ENCODE results near the gene TPCN1. TPM values are rescaled to one million over a fixed set of nuclear protein-coding genes. Genes with fewer than 3 reads are reported as not detected.

Gene TPCN1
- total RNA-seq (ENCODE audit: low replicate concordance) = 55.6 and 103 TPM in 2 replicates
- long read RNA-seq, full-length matches to known transcripts = 4 of 30 reads
- long read RNA-seq, partial matches to known transcripts = 9 of 30 reads
- long read RNA-seq, other reads (novel, unspliced or antisense) = 17 of 30 reads

DNA sequence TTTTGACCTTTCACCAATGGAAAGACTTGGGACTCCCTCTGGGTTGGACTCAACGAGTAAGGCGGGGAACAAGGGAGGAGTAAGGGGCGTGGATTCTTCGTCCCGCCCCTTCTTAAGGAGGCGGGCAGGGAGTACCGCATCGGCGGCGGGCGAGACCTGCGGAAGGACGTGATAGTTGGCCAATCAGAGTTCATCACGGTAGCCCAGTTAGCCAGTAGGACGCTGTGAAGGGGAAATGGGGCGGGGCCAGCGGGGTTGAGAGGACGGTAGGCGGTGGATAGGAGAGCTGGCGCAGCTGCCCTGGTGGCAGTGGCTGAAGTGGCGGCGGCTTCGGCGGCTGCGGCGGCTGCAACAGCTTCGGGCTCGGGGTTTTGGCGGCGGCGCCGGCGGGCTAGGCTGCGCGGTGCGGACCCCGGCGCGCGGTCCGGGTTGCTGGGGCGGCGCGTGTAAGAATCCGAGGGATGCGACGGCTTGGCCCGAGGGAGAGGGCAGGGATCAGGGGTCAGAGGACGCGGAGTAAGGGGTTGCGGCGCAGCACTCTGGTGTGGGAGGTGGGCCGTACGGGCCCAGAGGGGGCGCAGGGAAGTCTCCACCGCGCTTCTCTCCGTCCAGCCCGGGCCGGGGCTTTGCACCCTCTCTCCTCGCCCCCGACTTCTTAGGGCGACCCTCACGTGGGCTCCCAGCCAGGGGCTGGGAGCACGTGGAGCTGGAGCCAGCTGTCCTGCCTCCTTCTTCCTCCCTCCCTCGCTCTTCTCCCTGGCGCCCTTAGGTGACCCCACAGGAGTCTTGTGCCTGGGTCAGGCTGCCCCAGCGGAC is at the start of gene TPCN1:
TPCN1 (plus strand) TSS at position 284 of the 816 bp plus-strand sequence. CDS start 5,389 bp downstream, outside the sequence.
- DNase-seq (ENCODE audit: extremely low spot score, unreplicated experiment) = peak; percentile 97
- H3K4me1 Mint-ChIP-seq (ENCODE audit: unreplicated experiment) = peaks cover 28% of the 10 kb centered on the region
- peak within 1 kb of the TSS; percentile 94 for H3K4me3 Mint-ChIP-seq
- H3K27ac Mint-ChIP-seq = peak within 1 kb of the TSS; percentile 96
- no peaks in the 10 kb centered on the region for H3K27me3 Mint-ChIP-seq
- no peaks in the 10 kb centered on the region for H3K9me3 Mint-ChIP-seq
- TF ChIP-seq, protein P1, sequence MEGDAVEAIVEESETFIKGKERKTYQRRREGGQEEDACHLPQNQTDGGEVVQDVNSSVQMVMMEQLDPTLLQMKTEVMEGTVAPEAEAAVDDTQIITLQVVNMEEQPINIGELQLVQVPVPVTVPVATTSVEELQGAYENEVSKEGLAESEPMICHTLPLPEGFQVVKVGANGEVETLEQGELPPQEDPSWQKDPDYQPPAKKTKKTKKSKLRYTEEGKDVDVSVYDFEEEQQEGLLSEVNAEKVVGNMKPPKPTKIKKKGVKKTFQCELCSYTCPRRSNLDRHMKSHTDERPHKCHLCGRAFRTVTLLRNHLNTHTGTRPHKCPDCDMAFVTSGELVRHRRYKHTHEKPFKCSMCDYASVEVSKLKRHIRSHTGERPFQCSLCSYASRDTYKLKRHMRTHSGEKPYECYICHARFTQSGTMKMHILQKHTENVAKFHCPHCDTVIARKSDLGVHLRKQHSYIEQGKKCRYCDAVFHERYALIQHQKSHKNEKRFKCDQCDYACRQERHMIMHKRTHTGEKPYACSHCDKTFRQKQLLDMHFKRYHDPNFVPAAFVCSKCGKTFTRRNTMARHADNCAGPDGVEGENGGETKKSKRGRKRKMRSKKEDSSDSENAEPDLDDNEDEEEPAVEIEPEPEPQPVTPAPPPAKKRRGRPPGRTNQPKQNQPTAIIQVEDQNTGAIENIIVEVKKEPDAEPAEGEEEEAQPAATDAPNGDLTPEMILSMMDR (conservative IDR thresholded peaks at IDR 0.05) = no peak
- no peaks in the 10 kb centered on the region for H3K36me3 Mint-ChIP-seq

DNA sequence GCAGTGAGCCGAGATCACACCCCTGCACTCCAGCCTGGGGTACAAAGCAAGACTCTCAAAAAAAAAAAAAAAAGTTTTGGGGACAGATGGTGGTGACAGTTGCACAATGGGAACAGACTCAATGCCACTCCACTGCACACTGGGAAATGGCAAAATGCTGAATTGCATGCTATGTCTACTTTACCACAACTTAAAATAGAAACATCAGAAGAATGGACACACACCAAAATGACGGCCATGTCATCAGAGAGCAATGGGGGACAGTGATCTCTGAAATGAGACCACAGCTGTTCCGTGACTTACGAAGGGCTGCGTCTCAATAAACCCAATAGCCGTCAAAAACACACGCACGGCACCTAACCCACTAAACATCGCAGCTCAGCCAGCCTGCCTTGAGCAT is 49.7 kb upstream of the TPCN1 start:
- Mint-ChIP-seq H3K27me3 (no peaks in the 10 kb centered on the region), H3K27ac (no peak overlapping the region), H3K4me3 (no peak overlapping the region), H3K4me1 (ENCODE audit: unreplicated experiment) (peaks cover 3% of the 10 kb centered on the region), H3K36me3 (peaks cover 24% of the 10 kb centered on the region), H3K9me3 (no peaks in the 10 kb centered on the region)
- TF ChIP-seq, protein P1 (conservative IDR thresholded peaks at IDR 0.05) = no peak
- DNase-seq (ENCODE audit: extremely low spot score, unreplicated experiment) = no peak

DNA sequence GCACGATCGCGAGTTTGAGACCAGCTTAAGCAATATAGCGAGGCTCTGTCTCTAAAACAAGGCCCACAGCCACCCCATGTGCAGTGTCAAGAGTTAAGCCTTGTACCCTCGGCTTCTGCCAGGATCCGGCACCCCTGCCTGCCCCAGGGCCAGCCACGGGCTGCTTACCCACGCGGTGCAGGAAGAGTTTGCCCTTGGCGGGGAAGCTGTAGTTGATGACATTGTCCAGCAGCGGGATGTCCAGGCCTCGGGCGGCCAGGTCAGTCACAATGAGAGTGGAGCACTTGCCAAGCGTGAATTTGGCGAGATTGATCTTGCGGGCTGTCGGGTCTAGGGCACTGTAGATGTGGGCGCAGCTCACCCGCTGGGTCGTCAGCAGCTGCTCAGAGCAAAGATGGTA is 49.1 kb upstream of the TPCN1 start:
- Mint-ChIP-seq H3K4me3 (no peak overlapping the region), H3K4me1 (ENCODE audit: unreplicated experiment) (peaks cover 3% of the 10 kb centered on the region), H3K36me3 (peaks cover 27% of the 10 kb centered on the region), H3K27me3 (no peaks in the 10 kb centered on the region), H3K27ac (no peak overlapping the region), H3K9me3 (no peaks in the 10 kb centered on the region)
- TF ChIP-seq, protein P1 (conservative IDR thresholded peaks at IDR 0.05) = no peak
- no peak for DNase-seq (ENCODE audit: extremely low spot score, unreplicated experiment)

DNA sequence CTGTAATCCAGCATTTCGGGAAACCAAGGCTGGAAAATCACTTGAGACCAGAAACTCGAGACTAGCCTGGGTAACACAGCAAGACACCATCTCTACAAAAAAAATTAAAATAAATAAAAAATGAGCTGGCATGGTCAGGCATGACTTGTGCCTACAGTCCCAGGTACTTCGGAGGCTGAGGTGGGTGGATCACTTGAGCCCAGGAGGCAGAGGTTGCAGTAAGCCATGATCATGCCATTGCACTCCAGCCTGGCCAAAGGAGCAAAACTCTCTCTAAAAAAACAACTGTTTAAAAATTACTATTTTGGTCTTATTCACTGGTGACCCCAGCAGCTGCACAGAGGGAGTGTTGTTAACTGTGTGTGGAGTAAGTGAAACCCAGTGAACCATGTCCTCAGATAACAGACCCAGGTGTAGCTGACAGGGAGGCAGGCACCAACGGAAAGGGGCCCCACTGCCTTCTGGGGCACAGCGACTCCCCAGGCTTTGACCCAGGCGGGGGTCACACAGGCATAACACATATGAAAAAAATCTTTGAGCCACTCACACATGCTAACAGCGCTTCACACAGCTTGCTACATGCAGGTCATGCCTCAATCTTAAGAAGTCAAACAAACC is 48.1 kb upstream of the TPCN1 start:
- Mint-ChIP-seq H3K27ac (no peak overlapping the region), H3K36me3 (peaks cover 38% of the 10 kb centered on the region), H3K27me3 (no peaks in the 10 kb centered on the region), H3K4me3 (no peak overlapping the region), H3K9me3 (no peaks in the 10 kb centered on the region), H3K4me1 (ENCODE audit: unreplicated experiment) (peaks cover 3% of the 10 kb centered on the region)
- no peak for DNase-seq (ENCODE audit: extremely low spot score, unreplicated experiment)
- TF ChIP-seq, protein P1 (conservative IDR thresholded peaks at IDR 0.05) = no peak

DNA sequence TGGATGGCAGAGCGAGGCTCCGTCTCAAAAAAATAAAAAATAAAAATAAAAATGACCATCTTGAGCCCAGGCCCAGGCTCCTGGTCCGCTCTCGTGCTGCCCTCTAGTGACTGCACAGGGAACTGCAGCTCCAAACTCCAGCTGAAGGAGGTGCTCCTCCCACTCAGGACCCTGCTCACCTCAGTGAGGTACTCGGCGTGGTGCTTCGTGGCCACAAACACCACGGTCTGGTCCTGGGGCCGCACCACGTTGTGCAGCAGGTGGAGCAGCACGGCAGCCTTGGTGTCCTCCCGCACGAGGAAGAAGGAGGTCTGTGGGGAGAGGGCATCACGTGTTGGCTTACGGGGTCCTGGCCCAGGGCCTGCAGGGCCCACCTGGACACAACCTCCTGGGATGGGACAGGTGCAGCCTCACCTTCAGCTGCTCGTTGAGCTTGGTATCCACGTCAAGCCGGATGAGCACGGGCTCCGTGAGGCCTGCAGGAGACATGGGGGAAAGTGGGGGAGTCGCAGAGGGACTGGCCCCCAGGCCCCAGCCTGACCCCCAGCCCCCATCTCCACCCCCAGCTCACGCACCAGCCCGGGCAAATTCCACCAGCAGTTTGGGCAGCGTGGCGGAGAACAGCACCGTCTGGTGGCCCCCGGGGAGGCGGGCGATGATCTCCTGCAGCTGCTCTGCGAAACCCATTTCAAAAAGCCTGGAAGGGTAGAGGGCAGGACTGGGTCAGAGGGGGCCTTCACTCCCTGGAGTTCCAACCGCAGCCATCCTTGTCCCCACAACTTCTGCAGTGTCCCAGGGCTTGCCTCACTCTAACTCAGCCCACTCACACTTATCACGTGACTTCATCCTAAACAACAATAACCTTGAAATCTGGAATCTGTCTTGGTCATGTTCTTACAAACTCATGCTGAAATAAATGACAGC is 46.5 kb upstream of the TPCN1 start:
- TF ChIP-seq, protein P1 (conservative IDR thresholded peaks at IDR 0.05) = peak; percentile 99
- no peaks in the 10 kb centered on the region for H3K9me3 Mint-ChIP-seq
- DNase-seq (ENCODE audit: extremely low spot score, unreplicated experiment) = peak; percentile 81
- H3K27me3 Mint-ChIP-seq = no peaks in the 10 kb centered on the region
- H3K27ac Mint-ChIP-seq = peak overlapping the region; percentile 44
- peak overlapping the region; percentile 31 for H3K4me3 Mint-ChIP-seq
- peaks cover 3% of the 10 kb centered on the region for H3K4me1 Mint-ChIP-seq (ENCODE audit: unreplicated experiment)
- H3K36me3 Mint-ChIP-seq = peaks cover 40% of the 10 kb centered on the region

All from type B pancreatic cell (in vitro differentiated cells).